ENCODE measurements around the gene ANKRD40. TPM values are rescaled to one million over a fixed set of nuclear protein-coding genes. Genes with fewer than 3 reads are reported as not detected.

ANKRD40 gene
- total and polyA plus RNA-seq, 10 donors = 6.8 to 54.6 (median 41.0) TPM

DNA sequence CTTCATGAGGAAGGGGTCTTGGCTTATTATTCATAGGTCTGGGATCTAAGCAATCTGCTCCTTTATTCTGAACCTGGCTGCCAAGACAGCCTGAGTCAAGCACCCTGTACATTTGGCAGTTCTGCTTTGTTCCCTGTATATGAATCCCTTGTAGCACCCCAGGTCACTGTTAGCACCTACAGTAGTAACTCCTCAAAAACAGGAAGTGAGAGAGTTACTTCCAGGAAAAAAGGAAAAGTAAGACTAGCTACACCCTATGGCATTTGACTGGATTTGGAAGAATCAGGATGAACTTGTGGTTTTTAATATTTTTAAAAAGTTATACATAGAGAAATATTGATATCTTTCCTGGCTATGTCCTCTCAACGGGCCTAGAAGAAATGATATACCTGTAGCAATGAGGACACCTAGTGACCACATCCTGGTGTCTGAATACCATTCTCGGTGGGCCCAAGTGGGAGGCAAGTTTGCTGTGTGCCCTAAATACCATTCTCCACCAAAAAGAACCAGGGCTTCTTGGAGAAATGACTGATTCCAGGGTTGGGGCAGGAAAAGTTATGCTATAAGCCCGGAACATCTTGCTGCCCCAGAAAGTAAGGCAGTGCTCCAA, 9.9 kb downstream of the ANKRD40 start:
- no peak overlapping the region for H3K4me3 ChIP-seq
- no peak for DNase-seq
- WGBS, 5 donors = 54 to 84% (median 66%) methylated on average over 3 of the region's 3 CpGs
- intact Hi-C loops (cut with DNase I; ENCODE audit: low total_unique reads) = loop anchor here (5.0 kb wide), 1 partner anchor 150 kb away; the partner anchor contains the start of gene SPATA20
- peak overlapping the region in 1 of 8 donors; percentile 33 for H3K27ac ChIP-seq
- no peak for TF ChIP-seq POLR2AphosphoS5 (IDR thresholded peaks at IDR 0.05)
- TF ChIP-seq, protein P1, sequence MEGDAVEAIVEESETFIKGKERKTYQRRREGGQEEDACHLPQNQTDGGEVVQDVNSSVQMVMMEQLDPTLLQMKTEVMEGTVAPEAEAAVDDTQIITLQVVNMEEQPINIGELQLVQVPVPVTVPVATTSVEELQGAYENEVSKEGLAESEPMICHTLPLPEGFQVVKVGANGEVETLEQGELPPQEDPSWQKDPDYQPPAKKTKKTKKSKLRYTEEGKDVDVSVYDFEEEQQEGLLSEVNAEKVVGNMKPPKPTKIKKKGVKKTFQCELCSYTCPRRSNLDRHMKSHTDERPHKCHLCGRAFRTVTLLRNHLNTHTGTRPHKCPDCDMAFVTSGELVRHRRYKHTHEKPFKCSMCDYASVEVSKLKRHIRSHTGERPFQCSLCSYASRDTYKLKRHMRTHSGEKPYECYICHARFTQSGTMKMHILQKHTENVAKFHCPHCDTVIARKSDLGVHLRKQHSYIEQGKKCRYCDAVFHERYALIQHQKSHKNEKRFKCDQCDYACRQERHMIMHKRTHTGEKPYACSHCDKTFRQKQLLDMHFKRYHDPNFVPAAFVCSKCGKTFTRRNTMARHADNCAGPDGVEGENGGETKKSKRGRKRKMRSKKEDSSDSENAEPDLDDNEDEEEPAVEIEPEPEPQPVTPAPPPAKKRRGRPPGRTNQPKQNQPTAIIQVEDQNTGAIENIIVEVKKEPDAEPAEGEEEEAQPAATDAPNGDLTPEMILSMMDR (IDR thresholded peaks at IDR 0.05 in 8 of 11, conservative IDR thresholded peaks at IDR 0.05 in 3 of 11) = no peak
- no peaks in the 10 kb centered on the region for H3K27me3 ChIP-seq (replicated peaks in 1 of 7)
- peaks cover 0 to 37% (median 1%) of the 10 kb centered on the region in 6 donors for H3K4me1 ChIP-seq
- no peaks in the 10 kb centered on the region for H3K9me3 ChIP-seq
- peaks cover 9 to 97% (median 78%) of the 10 kb centered on the region in 6 donors for H3K36me3 ChIP-seq

DNA sequence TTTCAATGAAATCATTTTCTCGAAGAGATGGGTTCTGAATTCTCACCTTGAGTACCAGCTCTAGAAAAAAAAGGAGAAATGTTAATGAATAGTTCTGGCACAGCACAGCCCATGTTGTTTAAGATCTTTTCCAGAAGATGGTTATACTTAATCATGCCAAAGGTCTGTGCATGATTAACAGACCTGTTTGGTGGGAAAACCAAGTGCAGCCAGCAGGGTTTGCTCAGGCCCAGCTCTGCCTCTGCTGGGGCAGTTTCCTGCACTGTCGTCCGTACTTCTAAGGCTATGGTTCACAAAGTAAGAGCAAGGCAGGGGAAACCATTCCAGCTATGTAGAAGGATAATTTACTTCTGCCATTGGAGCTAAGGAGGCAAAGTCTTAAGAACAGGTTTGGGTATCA, 10.7 kb downstream of the ANKRD40 start:
- DNase-seq = no peak
- Histone ChIP-seq H3K4me1 (peaks cover 0 to 30% (median 1%) of the 10 kb centered on the region in 6 donors), H3K36me3 (peaks cover 9 to 100% (median 82%) of the 10 kb centered on the region in 6 donors), H3K4me3 (no peak overlapping the region), H3K27me3 (replicated peaks in 1 of 7) (no peaks in the 10 kb centered on the region), H3K27ac (peak overlapping the region in 1 of 8 donors; percentile 9), H3K9me3 (no peaks in the 10 kb centered on the region)
- TF ChIP-seq, protein P1 (IDR thresholded peaks at IDR 0.05 in 8 of 11, conservative IDR thresholded peaks at IDR 0.05 in 3 of 11) = no peak
- TF ChIP-seq POLR2A (IDR thresholded peaks at IDR 0.05) (no peak), POLR2AphosphoS5 (IDR thresholded peaks at IDR 0.05) (no peak)
- 91 to 97% (median 94%) methylated on average over 3 of the region's 3 CpGs for WGBS, 5 donors
- intact Hi-C loops (cut with DNase I; ENCODE audit: low total_unique reads) = loop anchor here (5.0 kb wide), 1 partner anchor 150 kb away; the partner anchor contains the start of gene SPATA20

DNA sequence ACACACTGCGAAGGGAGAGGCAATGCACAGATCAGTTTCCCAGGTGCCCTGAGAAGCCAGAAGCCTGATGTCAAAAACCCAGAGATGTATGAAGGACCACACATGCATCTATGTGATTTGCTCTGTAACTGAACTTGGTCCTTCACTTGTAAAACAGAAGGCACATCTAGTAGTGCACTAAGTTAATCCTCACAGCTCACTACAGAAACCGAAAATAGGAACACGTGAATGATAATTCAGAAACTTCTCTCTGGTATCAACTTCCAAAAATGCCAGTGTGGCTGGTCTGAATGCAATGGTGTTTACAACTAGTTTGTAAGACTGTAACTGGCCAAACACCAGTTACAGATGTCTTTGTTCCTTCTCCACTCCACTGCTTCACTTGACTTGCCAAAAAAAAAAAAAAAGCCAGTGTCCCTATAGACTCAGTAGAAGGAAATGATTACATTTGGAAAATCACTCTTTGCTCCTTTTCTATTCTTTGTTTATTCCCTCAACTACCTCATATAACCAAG, 11.3 kb downstream of the ANKRD40 start:
- WGBS, 5 donors = 78 to 90% (median 87%) methylated on average over 3 of the region's 3 CpGs
- H3K27ac ChIP-seq = peak overlapping the region in 2 of 8 donors; percentile 9 to 16
- H3K27me3 ChIP-seq (replicated peaks in 1 of 7) = no peaks in the 10 kb centered on the region
- TF ChIP-seq POLR2A (IDR thresholded peaks at IDR 0.05) = no peak
- TF ChIP-seq POLR2AphosphoS5 (IDR thresholded peaks at IDR 0.05) = no peak
- TF ChIP-seq, protein P1 (IDR thresholded peaks at IDR 0.05 in 8 of 11, conservative IDR thresholded peaks at IDR 0.05 in 3 of 11) = no peak
- intact Hi-C loops (cut with DNase I; ENCODE audit: low total_unique reads) = loop anchor here (5.0 kb wide), 1 partner anchor 149 kb away; the partner anchor contains the start of gene SPATA20
- DNase-seq = no peak
- H3K36me3 ChIP-seq = peaks cover 9 to 100% (median 79%) of the 10 kb centered on the region in 6 donors
- no peaks in the 10 kb centered on the region for H3K9me3 ChIP-seq
- H3K4me3 ChIP-seq = no peak overlapping the region
- H3K4me1 ChIP-seq = peaks cover 0 to 23% (median 1%) of the 10 kb centered on the region in 6 donors

DNA sequence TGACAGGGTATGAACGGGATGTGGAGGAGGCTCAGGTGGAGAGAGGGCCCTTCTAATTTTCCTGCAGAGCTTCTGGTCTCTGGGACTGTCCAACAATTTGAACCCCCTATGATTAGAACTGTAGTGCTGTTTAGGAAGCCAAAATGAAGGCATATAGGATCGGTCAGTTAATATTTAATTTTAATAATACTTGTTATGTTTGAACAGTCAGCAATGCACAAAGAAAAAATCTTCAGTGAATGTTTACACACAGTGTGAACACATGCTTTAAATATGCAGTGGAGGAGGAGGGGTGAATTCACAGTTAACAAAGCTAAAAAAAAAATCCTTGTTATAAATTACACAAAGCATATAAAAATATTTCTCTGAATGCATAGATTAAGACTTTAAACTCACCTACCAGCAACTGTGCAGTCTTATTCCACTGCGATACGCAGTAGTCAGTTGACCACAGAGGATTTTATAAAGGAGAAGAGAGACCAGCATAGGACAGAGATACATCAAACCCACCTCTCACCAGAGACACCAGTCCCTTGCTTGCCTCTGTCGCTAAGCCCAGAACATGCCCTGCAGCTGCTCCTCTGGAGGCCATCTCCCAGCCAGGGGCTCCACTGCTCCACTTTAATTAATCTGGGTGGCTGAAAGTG, 14.6 kb downstream of the ANKRD40 start:
- peaks cover 7 to 67% (median 57%) of the 10 kb centered on the region in 6 donors for H3K36me3 ChIP-seq
- intact Hi-C loops (cut with DNase I; ENCODE audit: low total_unique reads) = no loop called here

More for the DNA sequence above, 14.6 kb downstream of the ANKRD40 start:
- Histone ChIP-seq H3K4me1 (peaks cover 0 to 20% (median 8%) of the 10 kb centered on the region in 6 donors), H3K4me3 (no peak overlapping the region), H3K27me3 (replicated peaks in 1 of 7) (no peaks in the 10 kb centered on the region), H3K27ac (no peak overlapping the region), H3K9me3 (no peaks in the 10 kb centered on the region)
- DNase-seq = no peak
- 91 to 99% (median 95%) methylated on average over 5 of the region's 5 CpGs for WGBS, 5 donors
- TF ChIP-seq POLR2A (IDR thresholded peaks at IDR 0.05) = no peak
- no peak for TF ChIP-seq POLR2AphosphoS5 (IDR thresholded peaks at IDR 0.05)
- TF ChIP-seq, protein P1 (IDR thresholded peaks at IDR 0.05 in 8 of 11, conservative IDR thresholded peaks at IDR 0.05 in 3 of 11) = no peak
